ENCODE results near the gene RNF4.
"Not testable (repeated sequence)": the region's sequence is repeated elsewhere in the genome, so short reads cannot be mapped to it uniquely, and the experiment has no call there.

Gene RNF4

GRCh38 chr4:2465032-2465431 lies 3.9 kb upstream of the RNF4 start:
- TF ChIP-seq PAX5 (IDR thresholded peaks at IDR 0.05; ENCODE audit: insufficient read depth, low read length, severe bottlenecking): no peak
- TF ChIP-seq POU2F2 (IDR thresholded peaks at IDR 0.05; ENCODE audit: low read depth, low read length): no peak
- TF ChIP-seq POLR2A (IDR thresholded peaks at IDR 0.05; ENCODE audit: low read depth, low read length): no peak
- no peak for TF ChIP-seq SPI1 (IDR thresholded peaks at IDR 0.05; ENCODE audit: low read depth, low read length)
- no peak for TF ChIP-seq TAF1 (IDR thresholded peaks at IDR 0.05; ENCODE audit: low read depth, low read length)
- no peak for TF ChIP-seq POLR2AphosphoS5 (IDR thresholded peaks at IDR 0.05; ENCODE audit: low read depth, low read length)
- no peak for FAIRE-seq
- no peak for DNase-seq (ENCODE audit: insufficient read length, low spot score)

- not testable (repeated sequence) for DNase-seq (ENCODE audit: insufficient read length, low spot score); FAIRE-seq
These were observed 3.4 kb upstream of the RNF4 start for GRCh38 chr4:2465544-2465943.

GRCh38 chr4:2469192-2469984 lies 482 bp downstream of the RNF4 start:
- FAIRE-seq (peak; percentile 79), DNase-seq (ENCODE audit: insufficient read length, low spot score) (peak; percentile 68)

GRCh38 chr4:2470791-2471190 lies 1.9 kb downstream of the RNF4 start:
- no peak for DNase-seq (ENCODE audit: insufficient read length, low spot score)
- TF ChIP-seq POU2F2 (IDR thresholded peaks at IDR 0.05; ENCODE audit: low read depth, low read length) (no peak), PAX5 (IDR thresholded peaks at IDR 0.05; ENCODE audit: insufficient read depth, low read length, severe bottlenecking) (no peak), POLR2A (IDR thresholded peaks at IDR 0.05; ENCODE audit: low read depth, low read length) (no peak)
- FAIRE-seq: no peak

More at GRCh38 chr4:2469192-2469984, 482 bp downstream of the RNF4 start:
- TF ChIP-seq POLR2AphosphoS5 (IDR thresholded peaks at IDR 0.05; ENCODE audit: low read depth, low read length): no peak; the same call in none of the 2 replicates
- no peak; the same call in 1 of the 2 replicates for TF ChIP-seq POLR2A (IDR thresholded peaks at IDR 0.05; ENCODE audit: low read depth, low read length)
- no peak for TF ChIP-seq POU2F2 (IDR thresholded peaks at IDR 0.05; ENCODE audit: low read depth, low read length)
- TF ChIP-seq TAF1 (IDR thresholded peaks at IDR 0.05; ENCODE audit: low read depth, low read length): 0 out of 2 replicates have a peak, but pooled peaks have one; percentile 26
- TF ChIP-seq PAX5 (IDR thresholded peaks at IDR 0.05; ENCODE audit: insufficient read depth, low read length, severe bottlenecking): peak; percentile 39
- TF ChIP-seq SPI1 (IDR thresholded peaks at IDR 0.05; ENCODE audit: low read depth, low read length): no peak

GRCh38 chr4:2472187-2472586 lies 3.3 kb downstream of the RNF4 start:
- FAIRE-seq: no peak
- TF ChIP-seq POU2F2 (IDR thresholded peaks at IDR 0.05; ENCODE audit: low read depth, low read length): no peak
- TF ChIP-seq TAF1 (IDR thresholded peaks at IDR 0.05; ENCODE audit: low read depth, low read length): no peak
- no peak for TF ChIP-seq POLR2A (IDR thresholded peaks at IDR 0.05; ENCODE audit: low read depth, low read length)
- no peak for TF ChIP-seq SPI1 (IDR thresholded peaks at IDR 0.05; ENCODE audit: low read depth, low read length)
- TF ChIP-seq PAX5 (IDR thresholded peaks at IDR 0.05; ENCODE audit: insufficient read depth, low read length, severe bottlenecking): no peak
- no peak for TF ChIP-seq POLR2AphosphoS5 (IDR thresholded peaks at IDR 0.05; ENCODE audit: low read depth, low read length)
- DNase-seq (ENCODE audit: insufficient read length, low spot score): no peak

GRCh38 chr4:2478229-2478628 lies 9.3 kb downstream of the RNF4 start:
- TF ChIP-seq PAX5 (IDR thresholded peaks at IDR 0.05; ENCODE audit: insufficient read depth, low read length, severe bottlenecking) (no peak), TAF1 (IDR thresholded peaks at IDR 0.05; ENCODE audit: low read depth, low read length) (no peak), POLR2AphosphoS5 (IDR thresholded peaks at IDR 0.05; ENCODE audit: low read depth, low read length) (no peak), POLR2A (IDR thresholded peaks at IDR 0.05; ENCODE audit: low read depth, low read length) (no peak), SPI1 (IDR thresholded peaks at IDR 0.05; ENCODE audit: low read depth, low read length) (no peak), POU2F2 (IDR thresholded peaks at IDR 0.05; ENCODE audit: low read depth, low read length) (no peak)
- FAIRE-seq: no peak
- DNase-seq (ENCODE audit: insufficient read length, low spot score): no peak

GRCh38 chr4:2480649-2481048 lies 11.7 kb downstream of the RNF4 start:
- DNase-seq (ENCODE audit: insufficient read length, low spot score) (no peak), FAIRE-seq (no peak)
- TF ChIP-seq POLR2A (IDR thresholded peaks at IDR 0.05; ENCODE audit: low read depth, low read length) (no peak), TAF1 (IDR thresholded peaks at IDR 0.05; ENCODE audit: low read depth, low read length) (no peak), POLR2AphosphoS5 (IDR thresholded peaks at IDR 0.05; ENCODE audit: low read depth, low read length) (no peak), SPI1 (IDR thresholded peaks at IDR 0.05; ENCODE audit: low read depth, low read length) (no peak), POU2F2 (IDR thresholded peaks at IDR 0.05; ENCODE audit: low read depth, low read length) (no peak), PAX5 (IDR thresholded peaks at IDR 0.05; ENCODE audit: insufficient read depth, low read length, severe bottlenecking) (no peak)

GRCh38 chr4:2482192-2482591 lies 13.3 kb downstream of the RNF4 start:
- TF ChIP-seq TAF1 (IDR thresholded peaks at IDR 0.05; ENCODE audit: low read depth, low read length): no peak
- TF ChIP-seq POU2F2 (IDR thresholded peaks at IDR 0.05; ENCODE audit: low read depth, low read length): no peak
- no peak for TF ChIP-seq PAX5 (IDR thresholded peaks at IDR 0.05; ENCODE audit: insufficient read depth, low read length, severe bottlenecking)
- no peak for TF ChIP-seq POLR2AphosphoS5 (IDR thresholded peaks at IDR 0.05; ENCODE audit: low read depth, low read length)
- FAIRE-seq: no peak
- DNase-seq (ENCODE audit: insufficient read length, low spot score): no peak

- peak; percentile 67 for FAIRE-seq
- TF ChIP-seq POU2F2 (IDR thresholded peaks at IDR 0.05; ENCODE audit: low read depth, low read length) (0 out of 2 replicates have a peak, but pooled peaks have one; percentile 26), SPI1 (IDR thresholded peaks at IDR 0.05; ENCODE audit: low read depth, low read length) (peak; percentile 95), TAF1 (IDR thresholded peaks at IDR 0.05; ENCODE audit: low read depth, low read length) (no peak), POLR2A (IDR thresholded peaks at IDR 0.05; ENCODE audit: low read depth, low read length) (no peak)
- DNase-seq (ENCODE audit: insufficient read length, low spot score): peak; percentile 50
These were observed 13.8 kb downstream of the RNF4 start for GRCh38 chr4:2482693-2483092.

GRCh38 chr4:2483237-2483636 lies 14.3 kb downstream of the RNF4 start:
- DNase-seq (ENCODE audit: insufficient read length, low spot score): no peak
- TF ChIP-seq TAF1 (IDR thresholded peaks at IDR 0.05; ENCODE audit: low read depth, low read length) (no peak), PAX5 (IDR thresholded peaks at IDR 0.05; ENCODE audit: insufficient read depth, low read length, severe bottlenecking) (no peak), SPI1 (IDR thresholded peaks at IDR 0.05; ENCODE audit: low read depth, low read length) (no peak), POU2F2 (IDR thresholded peaks at IDR 0.05; ENCODE audit: low read depth, low read length) (no peak), POLR2A (IDR thresholded peaks at IDR 0.05; ENCODE audit: low read depth, low read length) (no peak), POLR2AphosphoS5 (IDR thresholded peaks at IDR 0.05; ENCODE audit: low read depth, low read length) (no peak)
- FAIRE-seq: no peak

Measured in GM12891 (cell line).